ENCODE measurements around the gene NOXA1. TPM values are rescaled to one million over a fixed set of nuclear protein-coding genes. Genes with fewer than 3 reads are reported as not detected.

NOXA1 gene
- total RNA-seq, 8 experiments from 2014 or later, result 0.13 to 2.1 (median 0.32) TPM

DNA sequence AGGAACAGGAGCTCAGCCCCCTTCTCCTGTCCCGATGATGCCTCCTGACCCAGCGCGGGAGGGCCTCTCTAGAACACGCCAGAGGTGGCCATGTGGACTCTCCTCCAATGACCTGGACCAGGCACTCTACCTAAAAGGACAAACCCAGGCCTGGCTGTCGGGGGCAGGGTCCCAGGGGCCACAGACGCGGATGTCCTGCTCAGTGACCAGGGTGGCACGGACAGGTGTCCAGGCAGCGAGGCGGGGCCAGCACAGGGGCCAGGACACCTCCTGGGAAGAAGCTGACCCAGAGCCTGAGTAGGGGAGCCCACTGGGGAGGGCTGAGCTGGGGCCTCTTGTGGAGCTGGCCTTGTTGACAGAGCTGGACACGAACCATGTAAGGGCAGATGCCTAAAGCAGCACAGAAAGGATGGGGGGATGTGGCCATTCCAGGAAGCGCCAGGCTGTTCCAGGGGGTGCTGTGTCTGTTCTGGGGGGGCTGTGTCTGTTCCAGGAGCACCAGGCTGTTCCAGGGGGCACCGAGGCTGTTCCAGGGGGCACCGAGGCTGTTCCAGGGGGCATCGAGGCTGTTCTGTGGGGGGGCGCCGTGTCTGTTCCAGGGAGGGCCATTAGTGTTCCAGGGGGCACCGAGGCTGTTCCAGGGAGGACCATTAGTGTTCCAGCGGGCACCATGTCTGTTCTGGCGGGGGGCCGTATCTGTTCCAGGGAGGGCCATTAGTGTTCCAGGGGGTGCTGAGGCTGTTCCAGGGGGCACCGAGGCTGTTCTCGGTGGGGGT, 30.8 kb upstream of the NOXA1 start:
- ATAC-seq (replicated peaks in 6 of 8), result no peak
- H3K27ac ChIP-seq, result no peak overlapping the region
- peaks cover 14 to 18% of the 10 kb centered on the region in 2 donors for H3K4me1 ChIP-seq (replicated peaks in 1 of 2)
- WGBS, 10 experiments, result 100% methylated on average over 1 of the region's 23 CpGs; no CpG with 5 or more reads in 9 of the 10 experiments
- in situ Hi-C loops (cut with MboI; ENCODE audit: low pct_unique_long_range_greater_than_20kb in 2 of 9, low sequenced_read_pairs in 9 of 9, unreplicated experiment in 9 of 9), result no loop called here
- no peak overlapping the region for H3K4me3 ChIP-seq

DNA sequence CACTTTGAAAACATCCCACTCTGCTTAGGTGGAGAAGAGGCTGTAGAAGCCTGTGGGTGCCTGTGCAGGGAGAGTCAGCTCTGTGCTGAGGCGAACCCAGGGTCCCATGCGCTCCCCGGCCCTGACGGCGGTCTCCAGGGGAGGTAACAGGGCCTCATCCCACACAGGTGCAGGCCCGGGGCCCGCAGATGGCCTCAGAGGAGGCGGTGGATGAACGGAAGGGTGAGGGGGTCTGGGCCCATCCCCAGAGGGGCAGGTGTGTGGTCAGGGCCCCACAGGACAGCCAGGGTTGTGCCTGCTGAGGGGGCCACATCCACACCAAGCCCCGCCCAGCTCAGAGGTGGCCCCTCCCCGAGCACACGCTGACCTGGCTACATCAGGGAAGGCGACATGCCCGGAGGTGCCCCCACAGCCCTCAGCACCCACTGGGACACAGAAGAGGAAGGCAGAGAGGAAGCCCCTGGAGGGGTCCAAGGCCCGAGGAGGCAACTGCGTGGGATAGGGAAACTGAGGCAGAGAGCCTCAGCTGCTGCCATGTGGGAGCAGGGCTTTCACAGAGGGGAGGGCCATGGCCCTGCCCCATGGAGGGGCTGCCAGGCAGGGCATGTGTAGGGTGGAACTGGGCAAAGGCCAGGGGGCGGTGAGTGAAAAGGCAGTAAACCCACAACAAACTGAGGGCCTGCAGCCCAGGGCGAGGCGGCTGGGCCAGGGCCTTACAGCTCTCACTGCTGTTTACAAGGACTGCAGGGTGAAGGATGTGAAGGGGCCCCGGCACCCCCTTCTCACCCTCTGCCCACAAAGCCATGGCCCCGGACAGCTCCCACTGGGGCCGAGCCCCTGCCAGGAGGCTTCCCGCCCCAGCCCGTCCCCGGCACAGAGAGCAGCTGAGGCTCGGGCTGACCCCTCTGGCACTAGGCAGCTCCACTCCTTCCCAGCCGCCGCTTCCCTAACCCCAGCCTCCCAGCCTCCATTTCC, 29.7 kb upstream of the NOXA1 start:
- Histone ChIP-seq H3K4me1 (replicated peaks in 1 of 2) (peaks cover 4 to 8% of the 10 kb centered on the region in 2 donors), H3K4me3 (no peak overlapping the region), H3K27ac (no peak overlapping the region)
- WGBS, 10 experiments, result 96 to 100% methylated on average over 1 to 4 of the region's 28 CpGs; no CpG with 5 or more reads in 8 of the 10 experiments
- ATAC-seq (replicated peaks in 6 of 8), result no peak
- in situ Hi-C loops (cut with MboI; ENCODE audit: low pct_unique_long_range_greater_than_20kb in 2 of 9, low sequenced_read_pairs in 9 of 9, unreplicated experiment in 9 of 9), result no loop called here

- ATAC-seq (replicated peaks in 6 of 8), result peak in 2 of 8 experiments; percentile 12 to 15
- in situ Hi-C loops (cut with MboI; ENCODE audit: low pct_unique_long_range_greater_than_20kb in 2 of 9, low sequenced_read_pairs in 9 of 9, unreplicated experiment in 9 of 9), result no loop called here
- H3K4me1 ChIP-seq (replicated peaks in 1 of 2), result peaks cover 0 to 5% of the 10 kb centered on the region in 2 donors
- 100% methylated on average over 1 to 4 of the region's 36 CpGs; no CpG with 5 or more reads in 7 of the 10 experiments for WGBS, 10 experiments
- H3K4me3 ChIP-seq, result no peak overlapping the region
- no peak overlapping the region for H3K27ac ChIP-seq
Measured at GRCh38 chr9:137394866-137395665, 28.1 kb upstream of the NOXA1 start.

DNA sequence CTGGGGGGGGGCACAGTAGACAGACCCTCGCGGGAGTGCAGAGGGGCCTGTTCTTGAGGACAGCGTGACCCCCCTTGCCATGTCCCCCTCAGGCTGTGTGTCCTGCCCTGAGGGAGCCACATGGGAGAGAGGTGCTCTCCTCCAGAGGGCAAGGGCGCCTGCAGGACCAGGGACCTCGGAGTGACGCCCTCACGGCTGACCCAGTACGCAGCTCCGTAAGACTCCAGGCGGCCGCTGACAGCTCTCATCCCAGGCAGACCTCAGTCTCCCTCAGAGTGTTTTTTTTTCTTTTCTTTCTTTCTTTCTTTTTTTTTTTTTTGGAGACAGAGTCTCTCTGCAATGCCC, 27.6 kb upstream of the NOXA1 start:
- Histone ChIP-seq H3K4me1 (replicated peaks in 1 of 2) (peaks cover 0 to 5% of the 10 kb centered on the region in 2 donors), H3K4me3 (no peak overlapping the region), H3K27ac (no peak overlapping the region)
- in situ Hi-C loops (cut with MboI; ENCODE audit: low pct_unique_long_range_greater_than_20kb in 2 of 9, low sequenced_read_pairs in 9 of 9, unreplicated experiment in 9 of 9), result no loop called here
- peak in 1 of 8 experiments; percentile 16 for ATAC-seq (replicated peaks in 6 of 8)
- 70 to 90% (median 80%) methylated on average over 2 of the region's 11 CpGs; no CpG with 5 or more reads in 6 of the 10 experiments for WGBS, 10 experiments

DNA sequence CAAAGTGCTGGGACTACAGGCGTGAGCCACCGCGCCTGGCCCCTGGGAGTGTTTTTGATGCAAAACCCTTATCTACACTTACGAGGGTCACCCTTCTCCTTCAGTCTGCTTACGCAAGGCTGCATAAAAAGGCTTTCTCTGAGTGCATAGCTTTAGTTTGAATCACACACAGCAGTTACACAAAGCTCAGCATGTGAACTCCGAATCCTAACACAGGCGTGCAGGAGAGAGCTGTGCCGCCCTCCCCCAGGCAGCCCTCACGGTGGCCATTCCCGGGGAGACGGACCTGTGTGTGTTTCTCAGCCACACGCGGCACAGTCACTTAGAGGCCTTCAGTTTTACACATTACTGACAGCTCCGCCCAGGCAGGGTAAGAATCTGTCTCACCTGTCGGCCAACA, 27.0 kb upstream of the NOXA1 start:
- in situ Hi-C loops (cut with MboI; ENCODE audit: low pct_unique_long_range_greater_than_20kb in 2 of 9, low sequenced_read_pairs in 9 of 9, unreplicated experiment in 9 of 9), result no loop called here
- ATAC-seq (replicated peaks in 6 of 8), result peak in 1 of 8 experiments; percentile 63
- H3K4me1 ChIP-seq (replicated peaks in 1 of 2), result peaks cover 0 to 5% of the 10 kb centered on the region in 2 donors
- no peak overlapping the region for H3K27ac ChIP-seq
- no peak overlapping the region for H3K4me3 ChIP-seq
- WGBS, 10 experiments, result 76 to 100% (median 88%) methylated on average over 1 to 8 of the region's 15 CpGs; no CpG with 5 or more reads in 3 of the 10 experiments

DNA sequence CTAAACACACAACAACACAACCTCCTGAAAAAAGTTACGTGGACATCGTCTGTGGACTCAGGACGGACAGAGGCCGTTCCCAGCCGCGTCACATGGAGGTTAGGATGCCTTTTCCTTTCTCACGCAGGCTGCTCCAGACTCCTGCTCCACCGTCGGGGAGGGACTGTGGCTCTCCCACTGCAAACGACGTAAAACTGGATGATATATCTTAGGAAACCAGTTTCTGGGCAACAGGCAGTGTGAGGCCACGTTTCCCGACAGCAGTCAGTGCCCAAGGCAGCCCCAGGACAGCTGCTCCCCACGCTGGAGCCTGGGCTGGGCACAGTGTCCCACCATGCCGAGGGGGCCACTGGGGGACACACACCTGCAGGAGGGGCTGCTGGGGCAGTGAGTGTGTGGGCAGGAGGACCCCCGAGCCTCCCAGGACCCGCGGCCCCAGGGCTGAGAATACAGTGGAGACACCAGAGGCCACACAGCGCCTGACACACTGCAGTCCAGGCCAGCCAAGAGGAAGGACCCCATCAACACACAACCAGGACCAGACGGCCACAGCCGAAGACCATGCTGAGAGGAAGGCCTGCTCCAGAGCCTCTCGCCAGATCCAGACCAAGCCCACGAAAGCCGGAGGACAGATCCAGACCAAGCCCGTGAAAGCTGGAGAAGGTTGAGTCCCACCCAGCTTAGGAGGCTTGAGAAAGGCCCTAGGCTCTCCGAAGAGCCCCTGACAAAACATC, 26.4 kb upstream of the NOXA1 start:
- WGBS, 10 experiments, result 80 to 100% (median 87%) methylated on average over 1 to 12 of the region's 26 CpGs; no CpG with 5 or more reads in 2 of the 10 experiments
- in situ Hi-C loops (cut with MboI; ENCODE audit: low pct_unique_long_range_greater_than_20kb in 2 of 9, low sequenced_read_pairs in 9 of 9, unreplicated experiment in 9 of 9), result no loop called here
- no peak overlapping the region for H3K27ac ChIP-seq
- peak in 3 of 8 experiments; percentile 13 to 86 (median 35) for ATAC-seq (replicated peaks in 6 of 8)
- H3K4me3 ChIP-seq, result no peak overlapping the region
- peaks cover 0 to 5% of the 10 kb centered on the region in 2 donors for H3K4me1 ChIP-seq (replicated peaks in 1 of 2)

DNA sequence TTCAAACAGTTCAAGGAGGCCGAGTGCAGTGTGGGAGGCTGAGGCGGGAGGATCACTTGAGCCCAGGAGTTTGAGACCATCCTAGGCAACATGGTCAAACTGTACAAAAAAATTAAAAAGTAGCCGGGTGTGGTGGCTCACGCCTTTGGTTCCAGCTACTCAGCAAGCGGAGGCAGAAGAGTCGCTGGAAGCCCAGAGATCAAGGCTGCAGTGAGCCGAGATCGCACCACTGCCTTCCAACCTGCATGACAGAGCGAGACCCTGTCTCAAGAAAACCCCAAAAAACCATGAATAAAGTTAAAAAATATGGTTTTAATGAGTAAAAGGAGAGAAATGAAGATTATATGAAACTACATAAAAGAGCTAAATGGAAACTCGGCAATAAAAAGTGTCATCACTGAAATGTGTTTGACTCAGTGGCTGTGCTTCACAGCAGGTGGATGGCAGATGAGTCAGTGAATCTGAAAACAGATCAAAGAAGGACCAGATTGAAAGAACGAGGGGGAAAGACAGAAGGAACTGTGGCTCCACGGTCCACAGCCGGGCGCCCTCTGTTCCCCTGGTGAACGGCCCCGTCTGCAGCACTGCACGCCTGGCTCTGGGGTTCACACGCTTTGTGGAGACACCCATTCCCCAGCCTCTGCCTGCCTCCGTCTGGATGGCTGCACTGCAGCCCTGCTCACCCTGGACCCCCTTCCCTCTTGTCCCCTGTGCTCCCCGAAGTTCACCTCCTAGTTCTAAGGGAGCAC, 25.3 kb upstream of the NOXA1 start:
- Histone ChIP-seq H3K4me3 (no peak overlapping the region), H3K27ac (no peak overlapping the region), H3K4me1 (replicated peaks in 1 of 2) (peaks cover 0 to 5% of the 10 kb centered on the region in 2 donors)
- 47 to 97% (median 87%) methylated on average over 3 to 17 of the region's 20 CpGs for WGBS, 10 experiments
- no peak for ATAC-seq (replicated peaks in 6 of 8)
- in situ Hi-C loops (cut with MboI; ENCODE audit: low pct_unique_long_range_greater_than_20kb in 2 of 9, low sequenced_read_pairs in 9 of 9, unreplicated experiment in 9 of 9), result no loop called here

DNA sequence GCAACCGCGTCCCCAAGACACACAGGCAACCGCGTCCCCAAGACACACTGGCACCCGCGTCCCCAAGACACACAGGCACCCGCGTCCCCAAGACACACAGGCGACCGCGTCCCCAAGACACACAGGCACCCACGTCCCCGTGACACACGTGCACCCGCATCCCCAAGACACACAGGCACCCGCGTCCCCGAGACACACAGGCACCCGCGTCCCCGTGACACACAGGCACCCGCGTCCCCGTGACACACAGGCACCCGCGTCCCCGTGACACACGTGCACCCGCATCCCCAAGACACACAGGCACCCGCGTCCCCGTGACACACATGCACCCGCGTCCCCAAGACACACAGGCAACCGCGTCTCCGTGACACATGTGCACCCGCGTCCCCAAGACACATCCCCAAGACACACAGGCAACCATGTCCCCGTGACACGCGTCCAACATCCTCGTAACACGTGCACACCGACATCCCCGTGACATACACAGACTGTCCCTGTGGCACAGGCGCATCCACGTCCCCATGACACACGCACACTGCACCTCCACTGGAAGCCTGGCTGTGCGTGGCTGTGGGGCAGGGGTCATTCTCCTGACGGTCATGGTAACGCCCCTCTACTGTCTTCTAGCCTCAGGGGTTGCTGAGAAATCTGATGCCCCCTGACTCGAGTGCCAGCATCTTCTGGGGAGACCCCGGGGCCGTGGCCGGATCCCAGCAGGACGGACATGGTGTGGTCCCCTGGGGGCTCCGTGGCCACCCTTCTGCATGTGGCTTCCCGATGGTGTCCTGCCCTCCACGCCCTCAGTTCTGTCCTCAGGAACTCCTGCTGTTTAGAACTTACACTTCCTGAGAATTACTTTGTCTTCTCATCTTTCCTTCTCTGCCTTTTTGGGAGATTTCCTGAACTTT, 24.4 kb upstream of the NOXA1 start:
- Histone ChIP-seq H3K27ac (no peak overlapping the region), H3K4me3 (no peak overlapping the region), H3K4me1 (replicated peaks in 1 of 2) (peaks cover 0 to 5% of the 10 kb centered on the region in 2 donors)
- WGBS, 10 experiments, result 87 to 100% (median 95%) methylated on average over 1 to 27 of the region's 60 CpGs; no CpG with 5 or more reads in 3 of the 10 experiments
- ATAC-seq (replicated peaks in 6 of 8), result no peak
- in situ Hi-C loops (cut with MboI; ENCODE audit: low pct_unique_long_range_greater_than_20kb in 2 of 9, low sequenced_read_pairs in 9 of 9, unreplicated experiment in 9 of 9), result no loop called here

DNA sequence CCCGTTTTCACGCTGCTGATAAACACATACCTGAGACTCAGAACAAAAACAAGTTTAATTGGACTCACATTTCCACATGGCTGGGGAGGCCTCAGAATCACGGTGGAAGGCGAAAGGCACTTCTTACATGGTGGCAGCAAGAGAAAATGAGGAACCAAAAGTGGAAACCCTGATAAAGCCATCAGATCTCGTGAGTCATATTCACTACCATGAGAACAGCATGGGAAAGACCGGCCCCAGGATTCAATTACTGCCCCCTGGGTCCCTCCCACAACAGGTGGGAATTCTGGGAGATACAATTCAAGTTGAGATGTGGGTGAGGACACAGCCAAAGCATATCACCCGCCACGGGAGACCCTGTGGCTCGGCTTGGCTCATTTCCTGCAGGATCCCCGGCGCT, 20.4 kb upstream of the NOXA1 start:
- H3K4me3 ChIP-seq, result no peak overlapping the region
- ATAC-seq (replicated peaks in 6 of 8), result no peak
- whole genome bisulfite sequencing, 10 experiments, result 70 to 100% (median 90%) methylated on average over 2 to 6 of the region's 11 CpGs; no CpG with 5 or more reads in 3 of the 10 experiments
- H3K27ac ChIP-seq, result no peak overlapping the region
- H3K4me1 ChIP-seq (replicated peaks in 1 of 2), result peaks cover 2 to 10% of the 10 kb centered on the region in 2 donors
- in situ Hi-C loops (cut with MboI; ENCODE audit: low pct_unique_long_range_greater_than_20kb in 2 of 9, low sequenced_read_pairs in 9 of 9, unreplicated experiment in 9 of 9), result loop anchor here in 7 of 9 experiments (10.0 to 25.0 kb wide), 3 partner anchors 90 to 115 kb away; partner anchors contain the start of genes NRARP (in 5 of the 7) and TOR4A (in 1 of the 7)

- H3K27ac ChIP-seq, result no peak overlapping the region
- H3K4me3 ChIP-seq, result no peak overlapping the region
- in situ Hi-C loops (cut with MboI; ENCODE audit: low pct_unique_long_range_greater_than_20kb in 2 of 9, low sequenced_read_pairs in 9 of 9, unreplicated experiment in 9 of 9), result loop anchor here in 7 of 9 experiments (10.0 to 25.0 kb wide), 3 partner anchors 91 to 116 kb away; partner anchors contain the start of genes NRARP (in 5 of the 7) and TOR4A (in 1 of the 7)
- no CpG with 5 or more reads among the region's 15 CpGs for WGBS, 10 experiments
- H3K4me1 ChIP-seq (replicated peaks in 1 of 2), result peaks cover 2 to 10% of the 10 kb centered on the region in 2 donors
- ATAC-seq (replicated peaks in 6 of 8), result no peak
Measured at GRCh38 chr9:137403269-137403668, 19.9 kb upstream of the NOXA1 start.
